A673 (cell line): ENCODE measurements around the gene CT47C1.

Experiments used
- EZH2 ChIP-seq: fragments of 200-600 bp; sonication (generic); IDR thresholded peaks from 2 replicates; pipeline ENCODE4 v1.6.1; 2017; ENCODE audit warnings: borderline replicate concordance, low read depth, mild to moderate bottlenecking, mixed read lengths, antibody characterized with exemption, low read length; ENCODE audit not compliant: poor library complexity, severe bottlenecking
- TF ChIP-seq, protein P1 (sequence below): fragments of 300-800, 200-600 bp; sonication (generic); conservative IDR thresholded peaks from 2 replicates; pipeline ENCODE4 v1.5.1; 2017; ENCODE audit warnings: low read depth, mild to moderate bottlenecking, antibody characterized with exemption, low read length, moderate library complexity, mixed read lengths

- TF ChIP-seq, protein P1, sequence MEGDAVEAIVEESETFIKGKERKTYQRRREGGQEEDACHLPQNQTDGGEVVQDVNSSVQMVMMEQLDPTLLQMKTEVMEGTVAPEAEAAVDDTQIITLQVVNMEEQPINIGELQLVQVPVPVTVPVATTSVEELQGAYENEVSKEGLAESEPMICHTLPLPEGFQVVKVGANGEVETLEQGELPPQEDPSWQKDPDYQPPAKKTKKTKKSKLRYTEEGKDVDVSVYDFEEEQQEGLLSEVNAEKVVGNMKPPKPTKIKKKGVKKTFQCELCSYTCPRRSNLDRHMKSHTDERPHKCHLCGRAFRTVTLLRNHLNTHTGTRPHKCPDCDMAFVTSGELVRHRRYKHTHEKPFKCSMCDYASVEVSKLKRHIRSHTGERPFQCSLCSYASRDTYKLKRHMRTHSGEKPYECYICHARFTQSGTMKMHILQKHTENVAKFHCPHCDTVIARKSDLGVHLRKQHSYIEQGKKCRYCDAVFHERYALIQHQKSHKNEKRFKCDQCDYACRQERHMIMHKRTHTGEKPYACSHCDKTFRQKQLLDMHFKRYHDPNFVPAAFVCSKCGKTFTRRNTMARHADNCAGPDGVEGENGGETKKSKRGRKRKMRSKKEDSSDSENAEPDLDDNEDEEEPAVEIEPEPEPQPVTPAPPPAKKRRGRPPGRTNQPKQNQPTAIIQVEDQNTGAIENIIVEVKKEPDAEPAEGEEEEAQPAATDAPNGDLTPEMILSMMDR = no peak
- TF ChIP-seq EZH2 = no peak
Observed at GRCh38 chrX:119028733-119029330, 44.0 kb upstream of the CT47C1 start.
